ENCODE results near the gene GCG.
A peak's percentile ranks its signal among the peaks of the same experiment; 100 is the strongest.

The GCG gene

DNA sequence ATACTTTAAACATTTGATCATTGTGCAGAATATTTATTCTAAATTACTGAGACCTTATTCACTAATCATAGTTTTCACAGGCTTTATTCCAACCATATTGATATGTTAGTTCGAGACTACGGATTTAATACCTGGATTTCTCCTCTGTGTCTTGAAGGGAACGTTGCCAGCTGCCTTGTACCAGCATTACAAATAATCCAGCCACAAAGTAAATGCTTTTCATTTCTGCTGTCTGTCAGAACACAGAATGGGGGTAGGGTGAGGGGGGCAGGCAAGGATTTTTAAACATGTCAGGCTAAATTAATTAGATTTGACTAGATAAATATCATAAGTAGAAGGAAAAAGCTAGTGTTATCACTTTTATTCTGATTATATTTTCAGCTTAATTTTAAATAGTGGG lies 3.1 kb downstream of the GCG start:
- no peak for DNase-seq

DNA sequence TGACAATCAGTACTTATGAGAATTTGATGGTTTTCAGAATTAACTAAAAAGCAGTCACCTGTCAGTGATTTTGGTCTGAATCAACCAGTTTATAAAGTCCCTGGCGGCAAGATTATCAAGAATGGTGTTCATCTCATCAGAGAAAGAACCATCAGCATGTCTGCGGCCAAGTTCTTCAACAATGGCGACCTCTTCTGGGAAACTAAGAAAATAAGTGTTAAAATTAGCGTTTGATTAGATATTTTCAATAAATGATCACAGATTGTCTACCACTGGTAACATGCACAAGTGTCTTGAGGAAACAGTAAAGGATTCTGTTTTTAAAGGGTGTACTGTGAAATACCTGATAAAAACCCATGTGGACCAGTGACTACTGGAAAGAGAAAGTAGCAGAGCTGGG lies 8.1 kb downstream of the GCG start:
- DNase-seq = no peak

DNA sequence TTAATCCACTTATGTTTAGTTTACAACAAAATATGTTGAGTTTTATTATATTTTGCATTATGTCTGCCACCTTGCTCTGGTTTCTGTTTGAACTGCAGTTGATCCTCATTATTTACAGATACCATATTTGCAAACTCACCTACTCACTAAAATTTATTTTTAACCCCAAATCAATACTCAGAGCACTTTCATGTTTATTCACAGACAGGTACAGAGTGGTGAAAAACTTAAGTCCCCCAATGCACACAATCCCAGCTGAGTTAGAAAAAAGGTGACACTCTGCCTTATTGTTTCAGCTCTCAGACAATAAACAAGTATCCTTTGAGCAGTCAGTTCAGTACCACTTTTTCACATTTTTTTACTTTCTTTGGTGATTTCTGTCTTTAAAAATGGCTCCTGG lies 13.7 kb downstream of the GCG start:
- DNase-seq = no peak

DNA sequence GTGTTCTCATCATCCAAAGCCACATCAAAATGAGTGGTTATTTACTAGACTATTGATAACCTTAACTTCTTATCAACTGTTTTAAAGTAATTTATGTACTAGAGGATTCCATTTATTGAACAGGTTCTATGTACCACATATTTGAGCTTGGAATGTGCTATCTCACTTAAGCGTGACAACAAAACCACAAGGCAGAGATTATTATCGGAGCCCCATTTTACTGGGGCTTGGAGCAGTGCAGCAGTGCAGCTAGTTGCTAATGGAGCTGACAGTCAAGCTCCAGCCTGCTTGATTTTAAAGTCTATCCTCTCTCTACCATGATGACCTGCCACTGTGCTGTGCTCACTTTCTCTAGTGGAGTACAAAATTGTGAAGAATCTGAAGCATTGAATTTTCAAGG lies 24.6 kb downstream of the GCG start:
- peak; percentile 18 for DNase-seq

DNA sequence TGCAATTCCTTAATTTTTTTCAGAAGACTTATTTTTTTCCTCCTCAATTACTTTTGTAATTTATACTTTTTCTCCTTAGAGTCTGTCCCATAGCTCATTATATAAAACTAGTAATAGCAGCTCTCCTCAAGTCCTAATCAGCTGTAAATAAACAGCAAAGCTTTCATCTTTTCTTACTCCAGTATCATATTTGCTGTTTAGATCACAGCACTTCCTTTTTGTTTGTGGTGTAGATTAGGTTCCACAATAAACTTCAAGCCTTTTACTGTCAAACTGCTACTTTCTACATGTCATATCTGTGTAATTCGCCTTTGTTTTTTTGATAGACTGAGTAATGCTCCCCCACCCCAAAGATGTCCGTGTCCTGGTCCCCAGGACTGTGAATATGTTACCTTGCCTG lies 25.5 kb downstream of the GCG start:
- DNase-seq = no peak

DNA sequence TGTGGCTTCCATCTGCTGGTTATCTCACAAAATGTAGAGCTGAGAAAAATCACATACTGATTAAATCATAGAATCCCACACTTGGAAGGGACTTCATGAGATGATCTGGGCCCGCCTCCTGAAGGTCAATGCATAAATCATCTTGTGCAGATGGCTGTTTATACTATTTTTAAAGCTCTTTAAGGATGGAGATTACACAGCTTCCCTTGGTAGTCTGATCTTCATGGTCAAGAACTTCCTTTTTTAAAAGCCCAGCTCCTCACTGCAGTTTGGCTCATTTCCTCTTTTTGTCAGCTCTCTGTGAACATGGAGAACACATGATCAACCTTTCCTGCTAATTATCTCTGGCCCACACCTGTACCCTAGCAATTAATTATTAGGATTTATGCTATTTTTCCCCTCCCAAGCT lies 25.9 kb downstream of the GCG start:
- no peak for DNase-seq

DNA sequence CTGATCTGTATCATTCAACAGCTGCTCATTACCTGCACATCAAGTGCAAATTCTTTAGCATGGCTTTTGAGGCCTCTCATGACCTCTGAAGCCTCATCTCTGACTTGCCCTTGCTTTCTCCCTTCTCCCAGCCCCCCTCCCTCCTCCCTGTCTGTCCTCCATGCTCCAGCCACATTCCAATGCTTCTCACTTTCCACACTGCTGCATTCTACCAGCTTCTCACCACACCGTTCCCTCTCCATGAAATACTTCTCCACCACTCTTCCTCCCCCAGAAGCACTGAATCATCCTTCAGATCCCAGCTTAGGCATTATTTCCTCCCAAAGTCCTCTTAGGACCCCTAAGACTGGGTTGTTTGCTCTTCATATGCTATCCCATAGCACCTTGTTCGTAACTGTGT lies 26.9 kb downstream of the GCG start:
- no peak for DNase-seq

DNA sequence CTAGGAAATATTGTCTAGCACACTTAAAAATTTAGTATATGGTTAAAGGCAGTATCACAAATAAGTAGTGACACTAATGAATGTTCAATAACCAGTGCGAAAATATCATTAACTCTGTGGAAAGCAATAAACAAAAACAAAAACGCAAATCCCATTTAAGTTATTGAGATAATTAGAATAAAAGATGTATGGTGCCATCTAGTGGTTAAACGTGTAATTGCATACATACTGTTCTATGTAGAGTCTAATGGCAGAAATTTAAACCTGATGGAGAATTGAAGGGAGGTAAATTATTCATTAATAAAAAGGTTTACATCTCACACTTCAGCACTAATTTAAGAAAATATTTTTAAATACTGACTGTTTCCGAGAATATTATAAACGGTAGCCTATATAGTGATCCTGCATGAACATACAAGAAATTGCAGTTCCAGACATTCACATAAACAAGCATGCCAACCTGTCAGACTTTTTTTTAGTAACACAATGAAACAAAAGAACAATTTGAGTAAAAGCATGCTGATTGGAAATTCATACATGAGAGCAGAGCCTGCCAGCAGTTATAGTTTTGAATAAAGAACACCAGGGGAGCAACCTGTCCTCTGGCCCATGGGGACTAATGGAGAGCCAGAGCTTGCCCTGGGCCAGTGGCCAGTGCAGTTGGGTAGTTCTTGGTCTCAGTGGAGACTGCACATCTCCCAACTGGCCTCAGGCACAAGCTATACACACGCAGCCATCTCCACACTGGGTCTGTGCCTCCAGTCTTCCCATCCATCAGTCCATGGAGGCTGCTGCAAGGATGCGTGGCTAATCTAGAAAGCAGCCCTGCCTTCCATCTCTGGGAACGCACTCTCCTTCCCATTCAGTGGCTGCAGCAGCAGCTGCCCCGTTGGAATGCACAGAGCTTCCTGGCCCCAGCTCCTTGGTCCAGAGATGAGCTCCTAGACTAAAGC lies 28.0 kb downstream of the GCG start:
- DNase-seq = peak; percentile 76

DNA sequence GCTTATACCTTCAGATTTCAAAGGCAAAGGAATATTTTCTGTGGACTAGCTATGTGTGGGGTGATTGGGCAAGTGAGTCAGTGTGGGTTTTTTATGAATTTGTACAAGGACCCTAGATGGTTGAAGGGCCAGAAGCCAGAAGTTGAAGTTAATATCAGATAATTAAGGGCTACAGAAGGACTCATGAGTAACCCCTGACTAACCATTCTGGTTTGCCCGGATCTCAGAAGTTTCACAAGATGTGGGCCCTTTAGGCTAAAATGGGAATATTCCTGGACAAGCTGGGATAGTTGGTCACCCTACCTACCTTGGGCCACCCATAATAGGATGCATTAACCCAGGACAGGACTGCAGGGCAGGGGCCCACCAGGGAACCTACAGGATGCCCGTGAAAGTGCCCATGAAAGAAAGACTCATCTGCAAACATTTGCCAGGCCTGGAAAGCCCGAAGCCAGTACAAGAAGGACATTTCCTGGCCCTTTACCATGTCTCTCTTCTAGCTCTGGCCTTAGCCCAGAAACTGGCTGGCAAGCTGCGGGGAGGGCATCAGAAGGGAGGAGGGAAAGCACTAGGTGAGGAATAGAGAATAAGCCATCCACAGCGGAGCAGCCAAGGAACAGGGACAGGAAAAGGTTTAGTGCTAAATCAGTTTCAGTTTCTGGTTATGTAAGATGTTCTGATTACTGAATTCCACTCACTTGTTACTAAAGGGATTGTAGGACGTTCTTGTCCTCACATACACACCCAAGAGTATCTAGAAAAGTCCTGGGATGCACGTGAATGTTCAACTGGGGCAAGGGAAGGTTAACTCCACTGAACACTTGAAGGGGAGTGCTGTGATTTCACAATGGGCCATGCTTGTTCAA lies 33.6 kb downstream of the GCG start:
- DNase-seq = no peak

DNA sequence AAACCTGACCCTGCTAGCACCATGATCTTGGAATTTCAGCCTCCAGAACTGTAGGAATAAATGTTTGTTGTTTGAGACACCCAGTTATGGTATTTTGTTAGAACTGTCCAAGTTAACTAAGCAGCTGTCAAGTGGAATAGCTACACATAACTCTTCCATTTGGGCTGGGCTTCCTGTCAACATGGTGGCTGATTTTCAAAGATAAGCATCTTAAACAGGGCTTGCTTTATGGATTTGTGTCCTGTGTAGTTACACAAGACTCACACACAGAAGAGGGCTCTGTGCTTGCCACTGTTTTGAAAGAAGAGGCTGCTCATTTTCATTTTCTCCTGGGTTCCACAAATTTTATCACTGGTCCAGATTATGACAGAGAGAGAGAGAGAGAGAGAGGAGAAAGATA lies 35.7 kb downstream of the GCG start:
- no peak for DNase-seq

DNA sequence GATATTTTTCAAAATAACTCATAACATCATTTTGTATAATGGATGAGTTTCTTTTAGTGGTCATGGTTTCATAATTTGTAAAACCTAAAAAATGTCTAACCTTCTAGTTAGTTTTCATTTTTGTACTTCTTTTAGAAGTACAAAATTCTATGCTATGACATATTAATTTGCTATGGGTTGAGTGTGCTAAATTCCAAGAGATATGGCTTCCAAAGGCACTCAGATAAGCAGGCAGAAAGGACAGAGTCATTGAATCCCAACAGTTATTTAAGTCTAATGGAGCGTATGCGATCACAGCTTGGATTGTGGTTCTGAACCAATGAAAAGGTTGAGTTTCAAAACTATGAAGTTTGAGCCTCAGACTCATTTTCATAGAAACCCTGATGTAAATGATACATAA lies 37.0 kb downstream of the GCG start:
- DNase-seq = no peak

DNA sequence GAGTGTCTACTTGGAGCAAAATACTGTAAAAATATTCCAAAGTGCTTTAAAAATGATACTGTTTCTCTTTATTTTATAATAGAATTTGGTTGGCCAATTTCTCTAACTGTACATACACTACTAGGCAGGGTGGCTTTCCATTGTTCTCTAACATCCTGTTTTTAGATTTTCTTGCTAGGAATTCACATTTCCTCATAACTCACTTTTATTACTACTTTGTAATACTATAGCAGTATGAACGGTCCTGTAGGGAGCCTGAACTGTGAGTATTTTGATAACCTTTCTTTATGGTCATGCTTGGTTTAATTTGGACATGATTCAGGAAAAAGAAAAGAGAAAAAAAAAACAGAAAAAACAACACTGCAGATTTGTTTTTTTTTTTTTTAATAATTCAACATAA lies 37.8 kb downstream of the GCG start:
- DNase-seq = no peak

DNA sequence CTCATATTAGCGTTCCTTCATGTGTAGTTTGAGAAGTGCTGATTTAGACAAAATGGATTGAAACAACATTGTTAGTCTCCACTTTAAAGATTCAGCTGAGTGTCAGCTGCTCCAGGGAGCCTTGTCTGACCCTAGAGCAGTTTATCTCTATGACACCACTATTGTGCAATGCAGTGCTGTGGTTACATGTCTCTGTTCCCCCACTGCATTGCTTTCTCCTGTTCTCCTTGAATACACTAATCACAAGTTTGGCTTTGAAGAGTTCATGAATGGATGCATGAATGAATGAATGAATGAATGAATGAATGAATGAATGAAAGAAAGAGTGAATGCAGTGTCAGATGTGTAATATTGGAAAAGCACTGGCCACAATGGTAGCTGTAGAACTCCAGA lies 38.3 kb downstream of the GCG start:
- DNase-seq = no peak

DNA sequence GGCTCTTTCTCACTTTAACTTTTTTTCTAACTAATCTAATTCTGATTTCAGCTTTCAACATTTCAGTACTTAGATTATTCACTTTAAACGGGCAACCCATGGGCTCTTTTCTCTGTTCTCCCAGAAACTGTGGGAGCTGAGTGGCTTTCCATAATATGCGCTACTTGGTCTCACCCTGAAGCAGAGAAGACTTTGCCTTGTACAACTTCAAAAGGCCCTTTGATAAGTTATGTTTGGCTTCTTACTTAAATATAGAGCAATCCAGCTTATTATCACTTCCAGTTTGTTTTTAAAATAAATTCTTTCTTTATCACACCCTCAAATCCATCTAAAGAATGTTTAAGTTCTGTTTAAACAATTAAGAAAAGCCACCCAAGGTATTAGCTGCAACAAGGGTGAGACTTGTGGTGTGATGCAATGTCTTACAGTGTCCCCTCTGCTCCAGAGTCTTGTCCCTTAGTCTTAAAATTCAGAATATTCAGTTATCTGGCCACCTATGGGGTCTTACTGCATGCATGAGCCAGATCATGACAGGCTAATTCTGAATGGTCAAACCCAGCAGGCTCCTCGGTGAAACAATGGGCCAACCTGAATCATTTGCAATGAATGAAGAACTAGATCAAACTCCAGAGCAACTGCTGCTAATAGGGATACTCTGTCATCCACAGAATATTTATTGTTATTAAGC lies 38.8 kb downstream of the GCG start:
- DNase-seq = no peak

DNA sequence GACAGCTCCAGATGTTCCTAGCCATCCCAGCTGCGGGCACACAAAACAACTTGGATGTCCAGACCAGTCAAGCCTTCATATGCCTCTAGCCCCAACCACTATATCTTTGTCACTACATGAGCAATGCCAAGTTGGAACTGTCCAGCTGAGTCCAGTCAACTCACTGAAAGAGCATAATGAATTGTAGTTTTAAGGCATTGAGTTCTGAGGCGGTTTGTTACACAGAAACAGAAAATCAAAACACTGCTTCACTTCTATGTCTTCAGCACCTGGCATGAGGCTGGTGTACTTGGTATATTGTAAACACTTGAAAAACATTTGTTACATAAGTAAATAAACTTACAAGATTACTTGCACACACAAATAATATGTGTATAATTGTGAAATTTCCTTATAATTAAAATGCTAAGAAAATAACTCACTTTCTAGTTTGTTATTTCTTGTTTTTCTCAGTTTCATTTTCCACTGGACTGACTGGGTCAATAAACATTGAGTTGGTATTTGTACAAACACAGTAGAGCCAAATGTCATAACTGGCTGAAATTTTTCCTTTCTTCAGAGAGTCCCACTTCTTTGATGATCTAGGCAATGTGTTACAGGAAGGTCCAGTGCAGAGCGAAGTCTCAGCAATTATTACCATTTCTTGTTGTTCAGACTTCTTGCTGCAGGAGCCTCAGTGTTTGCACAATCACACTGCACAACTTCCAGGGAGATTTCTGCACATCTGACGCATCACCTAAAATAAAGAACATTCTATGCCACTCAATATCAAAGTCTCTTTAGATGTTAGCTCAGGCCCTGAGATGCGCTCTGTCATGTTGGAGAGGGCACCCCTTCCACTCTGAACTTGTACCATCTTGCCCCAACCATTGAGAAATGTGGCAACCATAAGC lies 39.8 kb downstream of the GCG start:
- no peak for DNase-seq

DNA sequence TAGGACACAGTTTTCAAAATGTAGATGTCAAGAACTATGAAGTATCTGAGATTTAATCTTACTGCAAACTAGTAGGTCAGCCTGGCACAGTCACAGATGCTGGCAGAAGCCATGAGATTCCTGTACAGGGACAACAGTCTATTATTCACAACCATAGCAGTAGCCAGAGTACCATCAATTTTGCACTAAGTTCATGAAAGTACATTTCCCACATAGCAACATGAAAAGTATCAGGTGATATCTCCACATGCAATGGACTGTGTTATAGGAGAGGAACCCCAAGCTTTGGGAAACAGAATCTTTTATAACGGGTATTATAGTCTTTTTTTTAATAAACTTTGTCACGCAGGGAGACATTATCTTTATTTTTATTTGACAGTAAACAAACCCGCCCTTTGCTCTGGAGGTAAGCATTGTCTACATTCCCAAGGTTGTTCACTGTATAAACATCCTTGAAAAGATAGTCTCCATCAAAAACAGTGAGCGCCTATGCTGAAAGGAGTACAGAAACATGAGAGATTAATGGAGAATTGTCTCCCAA lies 44.6 kb downstream of the GCG start:
- no peak for DNase-seq

DNA sequence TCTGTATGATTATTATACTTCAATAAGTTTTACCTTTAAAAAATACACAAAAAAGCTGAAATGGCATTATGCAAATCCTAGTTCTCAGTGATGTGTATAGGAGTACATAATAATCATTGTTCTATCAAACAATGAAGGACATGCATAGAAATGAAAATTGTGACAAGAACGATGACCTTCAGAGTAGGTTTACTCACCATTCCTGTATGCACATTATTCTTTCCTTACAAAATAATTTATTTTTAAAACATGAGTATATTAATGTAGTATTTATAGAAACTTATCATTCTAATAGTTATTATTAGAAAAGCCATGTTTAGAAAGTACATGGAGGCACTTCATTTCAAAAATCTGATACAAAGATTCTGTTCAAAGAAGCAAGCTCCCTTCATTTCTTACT lies 45.3 kb downstream of the GCG start:
- no peak for DNase-seq

DNA sequence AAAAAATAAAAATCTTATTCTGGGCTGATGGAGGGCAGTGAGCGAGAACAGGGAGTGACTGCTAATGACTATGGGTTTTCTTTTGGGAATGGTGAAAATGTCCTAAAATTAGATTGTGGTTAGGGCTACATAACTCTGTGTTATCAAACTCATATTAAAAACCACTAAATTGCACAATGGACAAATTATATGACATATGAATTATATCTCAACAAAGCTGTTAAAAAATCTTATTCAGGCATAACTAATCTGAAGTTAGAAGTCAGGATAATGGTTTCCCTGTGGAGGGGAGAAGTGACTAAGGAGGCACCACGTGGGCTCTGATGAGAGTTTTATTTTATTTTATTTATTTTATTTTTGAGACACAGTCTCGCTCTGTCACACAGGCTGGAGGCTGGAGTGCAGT lies 45.9 kb downstream of the GCG start:
- no peak for DNase-seq

DNA sequence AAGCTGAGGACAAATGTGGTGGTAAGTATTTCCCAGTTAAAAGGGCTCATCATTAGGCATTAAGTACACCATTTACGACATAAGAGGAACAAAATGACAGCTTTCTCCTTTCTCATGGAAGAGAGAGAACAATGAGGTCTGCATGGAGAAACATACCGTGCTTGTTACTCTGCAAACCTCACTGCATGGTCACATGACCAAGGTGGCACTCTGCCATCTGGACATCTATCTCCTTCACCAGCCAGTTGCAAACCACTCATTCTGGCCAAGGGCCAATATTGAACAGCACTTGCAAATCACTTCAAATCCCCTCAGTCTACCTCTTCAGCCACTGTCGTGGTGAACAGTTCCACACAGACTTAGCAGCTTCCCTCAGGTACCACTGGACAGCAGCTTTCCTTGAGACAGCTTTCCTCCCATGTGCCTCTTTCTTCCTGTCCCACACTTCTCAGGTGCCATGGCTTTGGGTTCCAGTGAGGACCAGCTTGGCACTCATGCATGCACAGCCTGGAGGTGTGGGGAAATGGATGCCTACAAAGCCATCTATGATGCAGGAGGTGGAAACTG lies 48.5 kb downstream of the GCG start:
- no peak for DNase-seq

DNA sequence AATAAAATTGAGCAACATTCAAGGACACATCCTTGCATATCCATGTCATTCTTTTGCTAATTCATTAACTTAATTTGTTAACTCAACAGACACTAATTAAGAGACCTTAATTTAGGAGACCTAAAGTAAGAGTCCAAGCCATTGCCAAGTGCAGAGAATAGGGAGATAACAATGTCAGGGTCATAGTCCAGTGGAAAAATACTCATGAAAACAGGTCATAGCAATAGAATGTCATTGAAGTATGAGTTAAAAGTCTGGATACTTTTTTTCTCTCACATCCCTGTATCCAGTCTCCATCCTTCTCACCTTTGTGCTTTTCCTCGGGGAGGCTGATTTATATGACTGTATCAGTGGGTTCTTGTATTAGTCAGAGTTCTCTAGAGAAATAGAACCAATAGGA lies 51.5 kb downstream of the GCG start:
- DNase-seq = no peak

DNA sequence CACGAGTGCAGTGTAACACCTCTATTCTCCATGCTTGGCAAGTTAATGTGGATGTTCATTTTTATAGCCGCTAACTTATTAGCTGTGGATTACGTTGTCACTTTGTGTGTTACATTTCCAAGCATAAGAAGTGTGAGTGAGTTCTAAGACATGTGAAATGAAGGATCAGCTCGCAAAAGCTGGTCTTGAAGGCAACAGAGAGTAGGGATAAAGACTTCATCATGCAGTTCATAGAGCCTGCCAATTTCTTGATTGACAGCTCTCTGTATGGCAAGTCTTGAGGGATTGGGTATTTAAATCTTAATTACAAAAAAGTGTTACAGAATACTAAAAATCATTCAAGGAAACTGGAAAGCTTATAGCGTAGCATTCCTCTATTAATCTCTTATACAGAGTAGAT lies 52.2 kb downstream of the GCG start:
- DNase-seq = no peak

Data from activated CD4-positive, alpha-beta T cell treated with anti-CD3 and anti-CD28 coated beads, Interleukin-2, Interleukin-6, amounts not matched to agents 100 ng/mL and 50 ng/mL, durations not matched to agents 16 hours and 8 hours (primary cell).